CD4-positive, alpha-beta T cell treated with Interleukin-4 for 4 hours (primary cell): Measurements from ENCODE around the gene GRM7.

Experiments used
- DNase-seq: peaks from one replicate; pipeline ENCODE4 v3.0.0-alpha.2; 2020

GRM7 gene

GRCh38 chr3:7744850-7745249 lies 883.9 kb downstream of the GRM7 start:
- DNase-seq, result no peak

- no peak for DNase-seq
Measured at GRCh38 chr3:7745711-7746110, 884.8 kb downstream of the GRM7 start.

GRCh38 chr3:7749931-7750695 lies 889.2 kb downstream of the GRM7 start:
- no peak for DNase-seq

GRCh38 chr3:7752005-7752404 lies 891.1 kb downstream of the GRM7 start:
- no peak for DNase-seq

GRCh38 chr3:7754653-7755441 lies 893.9 kb downstream of the GRM7 start:
- no peak for DNase-seq

GRCh38 chr3:7759630-7760029 lies 898.7 kb downstream of the GRM7 start:
- DNase-seq, result no peak

GRCh38 chr3:7760718-7761117 lies 899.8 kb downstream of the GRM7 start:
- no peak for DNase-seq

GRCh38 chr3:7764115-7764514 lies 903.2 kb downstream of the GRM7 start:
- no peak for DNase-seq

- no peak for DNase-seq
Measured at GRCh38 chr3:7766530-7766929, 905.6 kb downstream of the GRM7 start.

- no peak for DNase-seq
Measured at GRCh38 chr3:7779331-7779730, 918.4 kb downstream of the GRM7 start.

GRCh38 chr3:7781395-7781794 lies 920.5 kb downstream of the GRM7 start:
- no peak for DNase-seq

GRCh38 chr3:7787871-7788828 lies 927.2 kb downstream of the GRM7 start:
- DNase-seq, result no peak

GRCh38 chr3:7788881-7789280 lies 928.0 kb downstream of the GRM7 start:
- no peak for DNase-seq

- DNase-seq, result no peak
Measured at GRCh38 chr3:7789324-7789723, 928.4 kb downstream of the GRM7 start.

GRCh38 chr3:7790141-7790540 lies 929.2 kb downstream of the GRM7 start:
- no peak for DNase-seq
